Psoas muscle (tissue), 8 donors: ENCODE data around the gene TSG101. TPM values are rescaled to one million over a fixed set of nuclear protein-coding genes. Genes with fewer than 3 reads are reported as not detected.

Experiments
- ATAC-seq, 4 donors: fragments of 200-7000 bp; cut with Tn5 transposase; one replicate each; pipeline ENCODE4 v1.9.1; 2020; ENCODE audit warnings: moderate library complexity in 3 of 4, mild to moderate bottlenecking in 2 of 4
- DNase-seq, 2 donors: peaks; one replicate each; pipeline ENCODE4 v3.0.0-alpha.2; 2020
- H3K27ac ChIP-seq: fragments of 200-600 bp; one replicate; pipeline ENCODE4 v1.8.0; 2022
- H3K27me3 ChIP-seq, 3 donors: fragments of 200-600 bp in 1 of 3; one replicate each; pipeline versions ENCODE4 v1.6.1 to v1.8.0; 2013 to 2022; ENCODE audit warnings: low read length in 2 of 3, mild to moderate bottlenecking in 2 of 3, moderate library complexity in 1 of 3; ENCODE audit not compliant: insufficient read depth in 3 of 3
- H3K36me3 ChIP-seq, 2 donors: fragments of 200-600 bp in 1 of 2; one replicate each; pipeline versions ENCODE4 v1.6.1 to v1.8.0; 2013 to 2022; ENCODE audit warnings: low read depth in 1 of 2, mild to moderate bottlenecking in 1 of 2, moderate library complexity in 1 of 2; ENCODE audit not compliant: insufficient read depth in 1 of 2
- H3K4me1 ChIP-seq: fragments of 200-600 bp; one replicate; pipeline ENCODE4 v1.8.0; 2022
- H3K4me3 ChIP-seq: fragments of 200-600 bp; one replicate; pipeline ENCODE4 v1.8.0; 2022; ENCODE audit warnings: mild to moderate bottlenecking
- H3K9me3 ChIP-seq: fragments of 200-600 bp; one replicate; pipeline ENCODE4 v1.8.0; 2022
- CTCF ChIP-seq: fragments of 200-600 bp; IDR thresholded peaks from one replicate; pipeline ENCODE4 v1.8.0; 2022; ENCODE audit warnings: antibody characterized with exemption
- WGBS, 3 donors: extraction: QIAGEN DNeasy Blood & Tissue Kit; methylation state at CpG; one replicate each; pipeline versions ENCODE4 v1.1.6 to v1.1.7; 2013; 5-methylcytosine and 5-hydroxymethylcytosine counted together
- intact Hi-C, 2 donors: fragments of 100-400 bp; cut with DNase I; formaldehyde crosslinking; loops; one replicate each; pipeline versions ENCODE4 v1.11.0 to v1.14.2; 2022
- polyA plus RNA-seq, 3 donors: library from polyadenylated mRNA; stranded (reverse); fragments of 200-250 nt; gene quantifications; one replicate each; pipeline ENCODE4 v1.2.3, GENCODE V29; 2013
- total RNA-seq, 4 donors: library from RNA; stranded (reverse); fragmentation: NEBNext Ultra II Directional in 2 of 4; extraction: Animal tissue kit (Norgen Biotek cat#: 25700) in 2 of 4; gene quantifications; one replicate each; pipeline versions ENCODE4 v1.2.1 to v1.2.4, GENCODE V29; 2021 to 2023
- donor health status: healthy with polysubstance abuse.
- donor health status: DM: no; HTN: no; CAD: no; lungs with moderate emphysema.
- donor health status: Bipolar disorder and iron deficiency.
- donor health status: healthy.
- donor health status: DM: yes; HTN: yes; CAD: no.
- donor health status: DM: no; HTN: no; CAD: no.
- donor health status: DM: no; HTN: no; CAD: no.
- donor health status: DM: yes; HTN: yes; CAD: no.

TSG101 gene
- total and polyA plus RNA-seq, 7 donors = 53.2 to 143 (median 78.1) TPM

GRCh38 chr11:18438691-18439090 lies 88.1 kb downstream of the TSG101 start:
- Histone ChIP-seq H3K27ac (no peak overlapping the region), H3K36me3 (no peaks in the 10 kb centered on the region), H3K4me3 (no peak overlapping the region), H3K27me3 (no peaks in the 10 kb centered on the region), H3K9me3 (no peaks in the 10 kb centered on the region), H3K4me1 (no peaks in the 10 kb centered on the region)
- DNase-seq = no peak
- ATAC-seq = no peak
- no peak for TF ChIP-seq CTCF
- WGBS, 3 donors = 86 to 87% (median 86%) methylated on average over 2 of the region's 2 CpGs
- intact Hi-C loops = no loop called here

Other genes starting within 250 kb of the TSG101 start
- 10 to 100 TPM in 1 of 4 donors, 1 to 10 TPM in 3; 7.0 to 11.9 (median 8.8) TPM for gene HPS5, start 204.8 kb downstream of the TSG101 start, total RNA-seq
- 10 to 100 TPM in 1 of 3 donors, 1 to 10 TPM in 2; 4.9 to 11.3 (median 9.9) TPM for gene HPS5, start 204.8 kb downstream of the TSG101 start, polyA plus RNA-seq
- 10 to 100 TPM; 14.5 to 25.2 (median 19.4) TPM for gene GTF2H1, start 204.4 kb downstream of the TSG101 start, total RNA-seq
- gene GTF2H1, start 204.4 kb downstream of the TSG101 start, polyA plus RNA-seq = 10 to 100 TPM; 15.5 to 39.2 (median 38.5) TPM
- 100 to 1,000 TPM; 254 to 867 (median 701) TPM for gene LDHA, start 132.4 kb downstream of the TSG101 start, total RNA-seq
- gene LDHA, start 132.4 kb downstream of the TSG101 start, polyA plus RNA-seq = 1,000 to 10,000 TPM in 2 of 3 donors, 100 to 1,000 TPM in 1; 903 to 1,038 (median 1,020) TPM
- gene LDHC, start 114.6 kb downstream of the TSG101 start, total RNA-seq = 1 to 10 TPM in 2 of 4 donors, under 1 TPM in 1, not detected in 1; 0.64 to 3.0 (median 2.5) TPM
- 1 to 10 TPM in 2 of 3 donors, not detected in 1; 2.3 to 4.0 TPM for gene LDHC, start 114.6 kb downstream of the TSG101 start, polyA plus RNA-seq
- gene LDHAL6A, start 71.1 kb downstream of the TSG101 start, total RNA-seq = not detected
- gene LDHAL6A, start 71.1 kb downstream of the TSG101 start, polyA plus RNA-seq = under 1 TPM in 1 of 3 donors, not detected in 2; 0.03 TPM
- 10 to 100 TPM in 3 of 4 donors, 1 to 10 TPM in 1; 9.9 to 19.0 (median 14.2) TPM for gene UEVLD, start 61.8 kb upstream of the TSG101 start, total RNA-seq
- 10 to 100 TPM in 1 of 3 donors, 1 to 10 TPM in 2; 9.4 to 38.6 (median 9.6) TPM for gene UEVLD, start 61.8 kb upstream of the TSG101 start, polyA plus RNA-seq
- 1 to 10 TPM; 3.1 to 7.2 (median 5.7) TPM for gene MISFA, start 72.8 kb upstream of the TSG101 start, total RNA-seq
- 1 to 10 TPM; 1.4 to 6.1 (median 5.8) TPM for gene MISFA, start 72.8 kb upstream of the TSG101 start, polyA plus RNA-seq
- 10 to 100 TPM; 13.7 to 16.8 (median 15.1) TPM for gene SPTY2D1, start 107.4 kb upstream of the TSG101 start, total RNA-seq
- gene SPTY2D1, start 107.4 kb upstream of the TSG101 start, polyA plus RNA-seq = 10 to 100 TPM in 1 of 3 donors, 1 to 10 TPM in 2; 4.8 to 17.8 (median 7.3) TPM
- gene TMEM86A, start 171.8 kb upstream of the TSG101 start, total RNA-seq = 1 to 10 TPM; 1.5 to 3.9 (median 2.8) TPM
- 1 to 10 TPM in 2 of 3 donors, under 1 TPM in 1; 0.76 to 2.6 (median 2.1) TPM for gene TMEM86A, start 171.8 kb upstream of the TSG101 start, polyA plus RNA-seq
- gene IGSF22, start 199.2 kb upstream of the TSG101 start, total RNA-seq = under 1 TPM; 0.08 to 0.54 (median 0.46) TPM
- gene IGSF22, start 199.2 kb upstream of the TSG101 start, polyA plus RNA-seq = under 1 TPM; 0.03 to 0.87 (median 0.53) TPM